Raji (cell line): Measurements from ENCODE around the gene SLC16A3.

Source experiments
- POLR2A ChIP-seq: IDR thresholded peaks from 2 replicates; pipeline ENCODE4 v1.6.1; 2011; ENCODE audit warnings: low read depth, low read length, control low read depth; ENCODE audit not compliant: insufficient read depth

SLC16A3 gene

DNA sequence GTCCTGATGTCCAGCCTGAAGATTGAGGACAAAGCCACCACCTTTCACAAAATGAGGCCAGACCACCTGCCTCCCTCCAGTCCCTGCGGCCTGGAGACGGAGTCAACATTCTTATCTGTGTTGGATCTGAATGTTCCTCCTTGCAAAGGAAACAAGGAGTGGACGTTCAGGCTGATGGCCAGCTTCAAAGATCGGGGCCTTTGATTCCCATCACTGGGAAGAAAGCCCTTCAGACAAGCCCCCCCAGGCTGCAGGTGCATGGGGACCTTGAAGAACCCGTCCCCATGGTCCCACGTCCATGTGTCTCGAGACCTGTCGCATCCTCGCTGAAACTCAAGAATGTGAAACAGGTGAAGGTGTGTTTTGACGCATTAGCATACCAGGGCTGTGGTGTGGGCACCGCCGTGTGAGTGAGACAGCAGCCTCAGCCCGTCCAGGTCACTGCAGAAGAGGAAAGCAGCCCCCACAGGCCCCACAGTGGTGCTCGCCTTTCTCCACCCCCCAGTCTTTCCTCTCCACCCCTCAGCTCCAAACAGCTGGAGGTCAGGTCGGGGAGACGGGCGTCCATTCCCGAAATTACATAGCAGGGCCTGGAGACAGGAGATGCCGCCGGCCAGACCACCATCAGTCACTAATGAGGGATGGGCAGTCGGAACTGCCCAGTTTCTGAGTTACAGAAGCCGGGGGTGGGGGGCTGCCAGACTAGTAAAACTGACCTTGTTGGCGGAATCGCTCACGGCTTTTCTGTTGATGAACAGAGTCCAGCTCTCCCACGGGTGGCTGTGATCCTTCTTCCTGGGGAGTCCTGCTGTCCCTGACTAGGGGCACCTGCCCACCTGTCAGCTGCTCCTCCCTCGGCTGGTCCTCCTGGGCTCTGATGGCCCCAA, 45.5 kb downstream of the SLC16A3 start:
- no peak for TF ChIP-seq POLR2A

- TF ChIP-seq POLR2A, result no peak
These were observed 46.5 kb downstream of the SLC16A3 start for GRCh38 chr17:82275326-82275725.

GRCh38 chr17:82276938-82277337, 48.1 kb downstream of the SLC16A3 start:
- TF ChIP-seq POLR2A, result no peak

- TF ChIP-seq POLR2A, result no peak
These were observed 49.0 kb downstream of the SLC16A3 start for GRCh38 chr17:82277851-82278250.

- TF ChIP-seq POLR2A, result no peak
These were observed 49.5 kb downstream of the SLC16A3 start for GRCh38 chr17:82278308-82278707.

DNA sequence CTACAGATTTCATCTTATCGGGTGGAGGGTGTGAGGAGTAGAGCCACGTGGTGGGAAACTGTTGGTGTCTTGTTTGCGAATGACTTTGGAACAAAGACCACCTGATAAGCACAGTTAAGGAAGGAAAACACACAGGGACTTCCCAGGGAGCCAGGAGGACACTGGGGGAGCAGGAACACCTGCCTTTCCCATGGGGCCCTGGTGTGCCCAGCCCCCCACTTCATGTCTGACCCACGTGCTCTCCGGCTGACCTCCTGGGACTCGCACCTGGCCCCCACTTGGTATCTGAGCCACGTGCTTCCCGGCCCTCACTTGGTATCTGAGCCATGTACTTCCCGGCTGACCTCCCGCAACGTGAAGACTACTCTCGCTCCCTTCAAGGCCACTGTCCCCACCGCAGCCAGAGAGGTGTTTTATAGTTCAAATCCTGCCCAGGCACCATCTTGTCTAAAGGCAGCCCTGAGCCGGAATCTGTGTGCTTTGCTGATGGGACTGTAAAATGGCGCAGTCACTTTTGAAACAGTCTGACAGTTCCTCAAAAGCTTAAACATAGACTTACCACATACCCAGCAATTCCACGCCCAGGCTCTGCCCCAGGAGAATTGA, 50.0 kb downstream of the SLC16A3 start:
- no peak for TF ChIP-seq POLR2A

DNA sequence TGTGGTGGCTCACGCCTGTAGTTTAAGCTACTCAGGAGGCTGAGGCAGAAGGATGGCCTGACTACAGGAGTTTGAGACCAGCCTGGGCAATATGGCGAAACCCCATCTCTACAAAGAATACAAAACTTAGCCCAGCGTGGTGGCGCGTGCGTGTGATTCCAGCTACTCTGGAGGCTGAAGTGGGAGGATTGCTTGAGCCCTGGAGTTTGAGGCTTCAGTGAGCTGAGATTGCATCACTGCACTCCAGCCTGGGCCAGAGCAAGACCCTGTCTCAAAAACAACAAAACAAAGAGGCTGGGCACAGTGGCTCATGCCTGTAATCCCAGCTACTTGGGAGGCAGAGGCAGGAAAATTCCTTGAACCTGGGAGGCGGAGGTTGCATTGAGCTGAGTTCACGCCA, 51.7 kb downstream of the SLC16A3 start:
- no peak for TF ChIP-seq POLR2A

- TF ChIP-seq POLR2A, result no peak
These were observed 52.2 kb downstream of the SLC16A3 start for GRCh38 chr17:82281076-82281475.

- TF ChIP-seq POLR2A, result no peak
These were observed 52.8 kb downstream of the SLC16A3 start for GRCh38 chr17:82281502-82282238.

DNA sequence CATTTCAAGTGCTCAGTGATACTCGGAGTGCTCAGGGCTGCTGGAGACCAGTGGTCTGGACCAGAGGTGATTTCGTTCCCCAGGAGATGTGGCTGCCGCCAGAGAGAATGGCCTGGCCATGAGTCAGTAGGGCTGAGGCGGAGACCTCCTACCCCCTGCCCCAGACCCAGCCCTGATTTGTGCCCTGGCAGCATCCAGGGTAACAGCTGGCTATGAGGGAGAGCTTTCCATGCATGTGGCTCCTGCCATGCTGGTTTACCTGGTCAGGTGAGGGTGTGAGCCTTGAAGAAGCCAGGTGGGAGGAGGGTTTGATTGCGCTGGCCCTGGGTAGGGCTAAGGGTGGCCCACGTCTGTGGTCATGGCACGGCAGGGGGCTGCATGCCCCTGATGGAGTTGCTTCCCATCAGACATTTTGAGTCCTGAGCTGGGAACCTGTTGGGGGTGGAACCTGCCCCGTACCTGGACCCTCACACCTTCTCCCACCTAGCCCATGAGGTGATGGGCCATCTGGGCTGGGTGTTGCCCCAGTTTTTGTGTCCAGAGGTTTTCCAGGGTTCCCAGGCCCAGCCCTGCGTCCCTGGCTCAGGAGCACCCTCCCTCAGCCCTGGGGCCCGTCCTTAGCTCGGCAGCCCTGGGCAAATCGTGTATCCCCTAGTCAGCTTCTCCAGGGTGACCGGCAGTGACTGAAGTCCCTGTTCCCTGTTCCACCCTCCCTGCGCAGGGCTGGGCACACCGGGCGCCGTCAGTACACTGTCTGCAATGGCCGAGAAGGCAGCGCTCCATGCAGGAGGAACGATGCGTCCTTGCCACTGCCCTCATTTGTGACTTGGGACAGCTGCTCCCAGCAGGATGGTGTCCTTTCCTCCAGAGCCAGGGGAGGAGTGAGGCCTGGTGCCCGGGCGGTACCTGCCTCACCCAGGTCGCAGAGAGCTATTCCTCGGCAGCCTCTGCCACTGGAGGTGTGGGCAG, 53.7 kb downstream of the SLC16A3 start:
- no peak for TF ChIP-seq POLR2A

GRCh38 chr17:82283208-82283749, 54.4 kb downstream of the SLC16A3 start:
- TF ChIP-seq POLR2A, result no peak

DNA sequence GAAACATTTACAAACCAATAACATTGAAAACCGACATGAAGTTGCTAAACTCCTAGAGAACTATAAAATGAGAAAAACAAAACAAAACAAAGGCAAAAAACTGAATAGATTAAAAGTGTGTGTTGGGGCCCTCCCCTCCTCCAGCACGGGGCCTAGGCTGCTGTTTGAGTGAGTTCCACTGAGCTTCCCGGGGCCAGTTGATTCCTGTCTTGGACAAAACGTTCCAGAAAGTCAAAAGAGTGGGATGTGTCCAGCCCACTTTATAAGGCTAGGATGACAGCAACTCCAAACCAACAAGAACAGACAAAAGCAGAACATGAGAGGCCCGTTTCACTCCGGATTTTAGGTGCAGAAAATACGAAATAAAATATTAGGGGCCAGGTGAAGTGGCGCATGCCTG, 56.3 kb downstream of the SLC16A3 start:
- TF ChIP-seq POLR2A, result no peak

DNA sequence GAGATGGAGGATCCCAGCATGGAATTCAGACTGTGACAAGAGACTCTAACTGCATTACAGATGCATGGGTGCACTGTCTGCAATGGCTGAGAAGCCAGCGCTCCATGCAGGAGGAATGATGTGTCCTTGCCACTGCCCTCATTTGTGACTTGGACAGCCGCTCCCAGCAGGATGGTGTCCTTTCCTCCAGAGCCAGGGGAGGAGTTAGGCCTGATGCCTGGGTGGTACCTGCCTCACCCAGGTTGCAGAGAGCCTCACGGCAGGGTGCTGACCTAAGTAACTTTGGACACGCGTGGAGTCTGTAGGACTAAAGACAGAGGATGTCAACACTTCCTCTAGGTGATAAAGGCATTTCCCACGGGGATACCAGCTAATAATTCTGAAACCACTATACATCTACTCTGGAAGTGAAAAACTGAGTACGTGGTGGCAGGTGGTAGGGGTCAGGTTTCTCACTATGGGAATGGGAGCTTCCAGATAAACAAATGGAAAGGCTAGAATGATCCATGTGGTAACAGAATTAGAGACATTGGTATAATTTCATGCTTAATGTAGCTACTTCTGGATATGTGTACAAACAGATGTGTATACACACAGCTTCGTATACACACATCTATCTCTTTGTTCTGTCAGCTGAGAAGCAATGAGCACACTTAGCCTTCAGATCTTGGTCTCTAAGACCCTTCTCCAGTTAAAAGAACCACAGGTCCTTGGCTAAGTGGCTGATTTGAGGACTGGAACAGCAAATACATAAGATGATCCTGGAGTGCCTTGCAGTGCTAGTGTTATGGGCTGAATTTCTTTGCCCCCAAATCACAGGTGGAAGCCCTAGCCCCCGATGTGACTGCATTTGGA, 58.4 kb downstream of the SLC16A3 start:
- no peak for TF ChIP-seq POLR2A

- no peak for TF ChIP-seq POLR2A
These were observed 59.3 kb downstream of the SLC16A3 start for GRCh38 chr17:82287868-82288801.
